SU-DHL-6 (cell line): ENCODE data around the gene TCF19.

ENCODE experiments used
- CTCF ChIP-seq: fragments of 200-600 bp; sonication (generic); IDR thresholded peaks from one replicate; pipeline ENCODE4 v1.5.1; 2017; ENCODE audit warnings: antibody characterized with exemption, mild to moderate bottlenecking, low read length, moderate library complexity; ENCODE audit not compliant: insufficient read depth, poor library complexity, severe bottlenecking
- EZH2phosphoT487 ChIP-seq: fragments of 200-600 bp; sonication (generic), shearing (Covaris generic); conservative IDR thresholded peaks from 2 replicates; pipeline ENCODE4 v1.6.1; 2018; ENCODE audit warnings: mild to moderate bottlenecking, antibody characterized with exemption, low read length, moderate library complexity, mixed read lengths

GRCh38 chr6:31130751-31131150 is 27.6 kb upstream of the TCF19 start:
- no peak for TF ChIP-seq CTCF
- TF ChIP-seq EZH2phosphoT487, result no peak
